Smooth muscle cell (in vitro differentiated cells): ENCODE data around the gene KCNG3. TPM values are rescaled to one million over a fixed set of nuclear protein-coding genes. Genes with fewer than 3 reads are reported as not detected.

Experiments
- DNase-seq: peaks from one replicate; lab custom pipeline; 2025; ENCODE audit not compliant: unreplicated experiment; lab: John Stamatoyannopoulos, UW
- H2AFZ ChIP-seq: fragments of 200-600 bp; sonication (generic); 2 replicates; pipeline ENCODE4 v1.6.0; 2016; ENCODE audit warnings: antibody characterized with exemption, low read depth, mild to moderate bottlenecking
- H3F3A ChIP-seq: fragments of 200-600 bp; sonication (generic); 2 replicates; pipeline ENCODE4 v1.6.0; 2017; ENCODE audit warnings: antibody characterized with exemption, low read depth
- H3K27ac ChIP-seq: fragments of 200-600 bp; sonication (generic); 2 replicates; pipeline ENCODE4 v1.5.1; 2016; ENCODE audit warnings: low read depth, mild to moderate bottlenecking
- H3K27me3 ChIP-seq: fragments of 200-600 bp; sonication (generic); 2 replicates; pipeline ENCODE4 v1.6.1; 2016; ENCODE audit warnings: low read depth, mild to moderate bottlenecking
- H3K36me3 ChIP-seq: fragments of 200-600 bp; sonication (generic); 2 replicates; pipeline ENCODE4 v1.5.1; 2016; ENCODE audit warnings: low read depth
- H3K4me1 ChIP-seq: fragments of 200-600 bp; sonication (generic); 2 replicates; pipeline ENCODE4 v1.5.1; 2016; ENCODE audit warnings: low read depth
- H3K4me2 ChIP-seq: fragments of 200-600 bp; sonication (generic); 2 replicates; pipeline ENCODE4 v1.6.0; 2016; ENCODE audit warnings: mild to moderate bottlenecking
- H3K4me3 ChIP-seq: fragments of 200-600 bp; sonication (generic); 2 replicates; pipeline ENCODE4 v1.5.1; 2016; ENCODE audit warnings: mild to moderate bottlenecking
- H3K79me2 ChIP-seq: fragments of 200-600 bp; sonication (generic); 2 replicates; pipeline ENCODE4 v1.6.0; 2016; ENCODE audit warnings: low read depth, mild to moderate bottlenecking
- H3K9ac ChIP-seq: fragments of 200-600 bp; sonication (generic); 2 replicates; pipeline ENCODE4 v1.6.0; 2016; ENCODE audit warnings: low read depth
- H3K9me3 ChIP-seq: fragments of 200-600 bp; sonication (generic); replicated peaks from 2 replicates; pipeline ENCODE4 v1.5.1; 2016; ENCODE audit warnings: low read depth
- H4K20me1 ChIP-seq: fragments of 200-600 bp; sonication (generic); 2 replicates; pipeline ENCODE4 v1.6.0; 2016; ENCODE audit warnings: low read depth
- WGBS: methylation state at CpG from one replicate; pipeline ENCODE4 v1.1.7; 2016; ENCODE audit warnings: low lambda C conversion rate; 5-methylcytosine and 5-hydroxymethylcytosine counted together
- polyA plus RNA-seq: library from polyadenylated mRNA; unstranded; fragments of >200 nt; fragmentation: Nextera tagmentation; extraction: Ambion mirVana; gene quantifications from 2 replicates; pipeline ENCODE4 v1.2.1, GENCODE V29; 2016
- total RNA-seq: library from RNA; depleted of rRNA; stranded (reverse); fragments of >200 nt; gene quantifications from 2 replicates; pipeline ENCODE4 v1.2.3, GENCODE V29; 2014
- TF ChIP-seq, protein P1 (sequence below): fragments of 200-600 bp; sonication (generic); IDR thresholded peaks from 2 replicates; pipeline ENCODE4 v1.5.1; 2017; ENCODE audit warnings: borderline replicate concordance, mild to moderate bottlenecking, antibody characterized with exemption; ENCODE audit not compliant: insufficient read depth, poor library complexity, severe bottlenecking

Gene KCNG3
- total and polyA plus RNA-seq, 2 experiments from 2014 or later: not detected

DNA sequence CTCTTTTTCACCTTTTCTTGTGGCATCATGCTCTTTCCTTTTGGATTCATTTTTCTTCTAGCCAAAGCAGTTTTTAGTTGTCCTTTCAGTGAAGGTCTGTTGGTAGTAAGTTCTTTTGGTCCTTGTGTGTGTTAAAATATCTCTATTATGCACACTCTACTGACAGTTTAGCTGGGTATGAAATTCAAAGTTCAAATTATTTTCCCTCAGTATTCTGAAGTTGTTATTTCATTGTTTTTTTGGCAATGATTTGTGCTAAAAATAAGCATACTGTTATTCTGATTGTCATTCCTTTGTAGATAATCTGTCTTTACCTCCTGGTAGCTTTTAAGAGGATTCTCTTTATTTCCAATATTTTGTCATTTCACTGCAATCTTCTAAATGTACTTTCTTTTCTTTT lies 79.6 kb downstream of the KCNG3 start:
- no peak overlapping the region for H3K27ac ChIP-seq
- no peaks in the 10 kb centered on the region for H3K9me3 ChIP-seq
- H3K4me2 ChIP-seq: no peak overlapping the region
- H3F3A ChIP-seq: no peaks in the 10 kb centered on the region
- no peaks in the 10 kb centered on the region for H3K79me2 ChIP-seq
- no peak overlapping the region for H2AFZ ChIP-seq
- H4K20me1 ChIP-seq: no peaks in the 10 kb centered on the region
- no peak overlapping the region for H3K9ac ChIP-seq
- no peak overlapping the region for H3K4me3 ChIP-seq
- no peaks in the 10 kb centered on the region for H3K27me3 ChIP-seq
- H3K36me3 ChIP-seq: no peaks in the 10 kb centered on the region
- H3K4me1 ChIP-seq: no peaks in the 10 kb centered on the region
- no peak for DNase-seq
- TF ChIP-seq, protein P1, sequence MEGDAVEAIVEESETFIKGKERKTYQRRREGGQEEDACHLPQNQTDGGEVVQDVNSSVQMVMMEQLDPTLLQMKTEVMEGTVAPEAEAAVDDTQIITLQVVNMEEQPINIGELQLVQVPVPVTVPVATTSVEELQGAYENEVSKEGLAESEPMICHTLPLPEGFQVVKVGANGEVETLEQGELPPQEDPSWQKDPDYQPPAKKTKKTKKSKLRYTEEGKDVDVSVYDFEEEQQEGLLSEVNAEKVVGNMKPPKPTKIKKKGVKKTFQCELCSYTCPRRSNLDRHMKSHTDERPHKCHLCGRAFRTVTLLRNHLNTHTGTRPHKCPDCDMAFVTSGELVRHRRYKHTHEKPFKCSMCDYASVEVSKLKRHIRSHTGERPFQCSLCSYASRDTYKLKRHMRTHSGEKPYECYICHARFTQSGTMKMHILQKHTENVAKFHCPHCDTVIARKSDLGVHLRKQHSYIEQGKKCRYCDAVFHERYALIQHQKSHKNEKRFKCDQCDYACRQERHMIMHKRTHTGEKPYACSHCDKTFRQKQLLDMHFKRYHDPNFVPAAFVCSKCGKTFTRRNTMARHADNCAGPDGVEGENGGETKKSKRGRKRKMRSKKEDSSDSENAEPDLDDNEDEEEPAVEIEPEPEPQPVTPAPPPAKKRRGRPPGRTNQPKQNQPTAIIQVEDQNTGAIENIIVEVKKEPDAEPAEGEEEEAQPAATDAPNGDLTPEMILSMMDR: no peak

DNA sequence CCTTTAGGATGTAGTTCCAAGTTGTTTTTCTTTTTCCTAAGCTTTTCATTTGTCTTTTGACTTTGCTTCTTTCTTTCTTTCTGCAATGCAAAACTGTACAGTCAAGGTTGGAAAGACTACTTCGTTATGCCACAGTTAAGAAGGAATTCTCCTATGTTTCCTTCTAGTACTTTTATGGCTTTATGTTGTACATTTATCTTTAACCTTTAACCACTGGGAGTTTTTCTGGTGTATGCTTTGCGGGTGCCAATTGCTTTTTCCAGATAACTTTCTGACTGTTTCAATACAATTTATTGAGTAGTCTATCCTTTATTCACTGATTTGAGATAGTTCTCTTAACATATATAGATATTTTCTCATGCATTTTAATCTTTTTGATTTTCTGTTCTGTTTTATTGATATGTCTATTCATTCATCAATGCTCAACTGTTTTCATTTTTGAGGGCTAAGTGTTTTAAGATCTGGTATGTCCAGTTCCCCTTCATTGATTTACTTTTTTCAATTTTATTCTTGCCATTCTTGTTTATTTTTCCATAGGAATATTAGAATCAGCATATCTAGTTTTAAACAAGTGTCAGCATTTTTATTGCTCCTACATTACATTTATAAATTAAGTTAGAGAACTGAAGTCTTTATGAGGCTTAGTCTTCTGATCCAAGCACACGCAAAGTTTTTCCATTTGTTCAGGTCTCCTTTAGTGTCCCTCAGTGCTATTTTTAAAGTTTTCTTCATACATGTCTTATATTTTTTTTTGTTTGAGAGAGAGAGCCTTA lies 82.9 kb downstream of the KCNG3 start:
- Histone ChIP-seq H3K27me3 (no peaks in the 10 kb centered on the region), H4K20me1 (no peaks in the 10 kb centered on the region), H3K4me2 (no peak overlapping the region), H3K9ac (no peak overlapping the region), H3K27ac (no peak overlapping the region), H3F3A (no peaks in the 10 kb centered on the region), H3K9me3 (no peaks in the 10 kb centered on the region), H2AFZ (no peak overlapping the region), H3K4me3 (no peak overlapping the region), H3K36me3 (no peaks in the 10 kb centered on the region), H3K4me1 (no peaks in the 10 kb centered on the region), H3K79me2 (no peaks in the 10 kb centered on the region)
- TF ChIP-seq, protein P1: no peak
- no peak for DNase-seq
- WGBS: 88% methylated on average over 3 of the region's 3 CpGs

DNA sequence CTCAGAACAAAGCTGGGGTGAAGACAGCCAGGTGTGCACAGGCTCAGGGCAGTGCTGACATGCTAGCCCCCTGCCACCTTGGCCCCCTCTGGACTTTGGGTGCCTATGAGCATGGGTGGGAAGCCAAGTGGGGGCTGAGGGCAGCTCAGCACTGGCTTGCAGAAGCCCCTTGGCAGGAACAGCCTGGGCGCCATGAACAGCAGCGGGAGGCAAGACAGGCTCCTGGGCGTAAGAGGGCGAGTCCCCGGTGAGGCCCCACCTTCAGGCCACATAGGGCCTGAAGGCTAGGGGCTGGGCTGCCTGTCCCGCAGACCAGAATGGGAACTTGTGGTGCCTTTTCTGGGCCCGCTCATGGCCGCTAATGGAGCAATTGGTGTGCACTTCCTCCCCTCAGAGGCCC lies 85.8 kb downstream of the KCNG3 start:
- Histone ChIP-seq H2AFZ (no peak overlapping the region), H3K4me2 (no peak overlapping the region), H3K9me3 (no peaks in the 10 kb centered on the region), H3K27me3 (no peaks in the 10 kb centered on the region), H3K27ac (no peak overlapping the region), H3K79me2 (no peaks in the 10 kb centered on the region), H3K9ac (no peak overlapping the region), H3K4me3 (no peak overlapping the region), H3K36me3 (no peaks in the 10 kb centered on the region), H3K4me1 (no peaks in the 10 kb centered on the region), H3F3A (no peaks in the 10 kb centered on the region), H4K20me1 (no peaks in the 10 kb centered on the region)
- WGBS: 95% methylated on average over 8 of the region's 8 CpGs
- TF ChIP-seq, protein P1: no peak
- DNase-seq: no peak

DNA sequence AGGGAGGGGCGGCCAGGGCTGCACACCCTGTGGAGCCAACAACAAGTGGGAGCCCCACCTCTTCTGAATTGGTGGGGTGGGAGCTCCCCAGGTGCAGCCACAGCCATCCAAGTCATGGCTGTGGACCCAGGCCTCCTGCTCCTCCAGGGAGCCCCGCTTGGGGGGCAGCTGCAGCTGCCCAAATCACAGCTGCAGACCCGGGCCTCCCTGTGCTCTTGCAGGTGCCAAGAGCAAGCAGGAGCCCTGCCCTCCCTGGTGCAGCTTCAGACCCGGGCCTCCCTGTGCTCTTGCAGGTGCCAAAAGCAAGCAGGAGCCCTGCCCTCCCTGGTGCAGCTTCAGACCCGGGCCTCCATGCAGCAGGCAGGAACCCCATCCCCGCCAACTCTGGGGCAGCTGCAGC lies 86.3 kb downstream of the KCNG3 start:
- H3F3A ChIP-seq: no peaks in the 10 kb centered on the region
- DNase-seq: no peak
- H3K79me2 ChIP-seq: no peaks in the 10 kb centered on the region
- no peak overlapping the region for H3K4me2 ChIP-seq
- WGBS: 94% methylated on average over 6 of the region's 6 CpGs
- H3K9me3 ChIP-seq: no peaks in the 10 kb centered on the region
- H3K27me3 ChIP-seq: no peaks in the 10 kb centered on the region
- H3K36me3 ChIP-seq: no peaks in the 10 kb centered on the region
- TF ChIP-seq, protein P1: no peak
- no peak overlapping the region for H3K9ac ChIP-seq
- no peaks in the 10 kb centered on the region for H4K20me1 ChIP-seq
- no peaks in the 10 kb centered on the region for H3K4me1 ChIP-seq
- no peak overlapping the region for H3K27ac ChIP-seq
- no peak overlapping the region for H2AFZ ChIP-seq
- no peak overlapping the region for H3K4me3 ChIP-seq
